ENCODE results near the gene WHAMM.

- TF ChIP-seq CTCF (IDR thresholded peaks at IDR 0.05; ENCODE audit: extremely low read depth in 1 of 2, insufficient read depth in 1 of 2, low read depth in 1 of 2, low read length in 2 of 2) (no peak), EZH2 (IDR thresholded peaks at IDR 0.05; ENCODE audit: borderline replicate concordance, low read depth, low read length, severe bottlenecking) (no peak)
Observed at GRCh38 chr15:82874267-82874666, 64.8 kb downstream of the WHAMM start.
